Activated T-cell treated with anti-CD3 and anti-CD28 coated beads, Interleukin-2, amount 50 U/mL, for 72 hours (primary cell): ENCODE data around the gene CRABP2. TPM values are rescaled to one million over a fixed set of nuclear protein-coding genes. Genes with fewer than 3 reads are reported as not detected.
A peak's percentile ranks its signal among the peaks of the same experiment; 100 is the strongest.

ENCODE experiments used
- ATAC-seq, 2 donors: fragments of 150-1000 bp; cut with Tn5 transposase; replicated peaks in 1 of 2; 2 replicates each; pipeline ENCODE4 v1.10.0; 2021; ENCODE audit warnings: moderate library complexity in 2 of 2, mild to moderate bottlenecking in 1 of 2
- DNase-seq, 2 donors: peaks; one replicate each; pipeline ENCODE4 v3.0.0; 2021 to 2022; ENCODE audit warnings: mixed read lengths in 1 of 2
- H3K27ac Mint-ChIP-seq: one replicate; pipeline ENCODE4 v1.8.0; 2022; ENCODE audit warnings: mild to moderate bottlenecking, moderate library complexity, mixed read lengths
- H3K27me3 Mint-ChIP-seq: one replicate; pipeline ENCODE4 v1.8.0; 2022; ENCODE audit warnings: low read depth, mixed read lengths
- H3K36me3 Mint-ChIP-seq, 2 donors: one replicate each; pipeline ENCODE4 v1.8.0; 2022; ENCODE audit warnings: mixed read lengths in 2 of 2, mild to moderate bottlenecking in 1 of 2; ENCODE audit not compliant: insufficient read depth in 2 of 2
- H3K4me1 Mint-ChIP-seq: one replicate; pipeline ENCODE4 v1.8.0; 2022; ENCODE audit warnings: low read depth, mixed read lengths
- H3K4me3 Mint-ChIP-seq, 2 donors: one replicate each; pipeline ENCODE4 v1.8.0; 2022; ENCODE audit warnings: mild to moderate bottlenecking in 2 of 2, mixed read lengths in 2 of 2, moderate library complexity in 2 of 2
- H3K9me3 Mint-ChIP-seq, 2 donors: one replicate each; pipeline ENCODE4 v1.8.0; 2022; ENCODE audit warnings: mixed read lengths in 2 of 2
- total RNA-seq, 2 donors: library from RNA; stranded (reverse); gene quantifications; one replicate each; pipeline ENCODE4 v1.2.3, GENCODE V29; 2022

Gene CRABP2
- total RNA-seq, 2 donors from 2014 or later = 2.5 TPM

- H3K27me3 Mint-ChIP-seq = peaks cover under 1% of the 10 kb centered on the region
- no peaks in the 10 kb centered on the region for H3K9me3 Mint-ChIP-seq
- no peaks in the 10 kb centered on the region for H3K4me1 Mint-ChIP-seq
- DNase-seq = no peak
- H3K4me3 Mint-ChIP-seq = no peak overlapping the region
- H3K27ac Mint-ChIP-seq = no peak overlapping the region
- peaks cover 0 to 1% of the 10 kb centered on the region in 2 donors for H3K36me3 Mint-ChIP-seq
- no peak for ATAC-seq
Observed at GRCh38 chr1:156712626-156713025, 7.2 kb upstream of the CRABP2 start.

DNA sequence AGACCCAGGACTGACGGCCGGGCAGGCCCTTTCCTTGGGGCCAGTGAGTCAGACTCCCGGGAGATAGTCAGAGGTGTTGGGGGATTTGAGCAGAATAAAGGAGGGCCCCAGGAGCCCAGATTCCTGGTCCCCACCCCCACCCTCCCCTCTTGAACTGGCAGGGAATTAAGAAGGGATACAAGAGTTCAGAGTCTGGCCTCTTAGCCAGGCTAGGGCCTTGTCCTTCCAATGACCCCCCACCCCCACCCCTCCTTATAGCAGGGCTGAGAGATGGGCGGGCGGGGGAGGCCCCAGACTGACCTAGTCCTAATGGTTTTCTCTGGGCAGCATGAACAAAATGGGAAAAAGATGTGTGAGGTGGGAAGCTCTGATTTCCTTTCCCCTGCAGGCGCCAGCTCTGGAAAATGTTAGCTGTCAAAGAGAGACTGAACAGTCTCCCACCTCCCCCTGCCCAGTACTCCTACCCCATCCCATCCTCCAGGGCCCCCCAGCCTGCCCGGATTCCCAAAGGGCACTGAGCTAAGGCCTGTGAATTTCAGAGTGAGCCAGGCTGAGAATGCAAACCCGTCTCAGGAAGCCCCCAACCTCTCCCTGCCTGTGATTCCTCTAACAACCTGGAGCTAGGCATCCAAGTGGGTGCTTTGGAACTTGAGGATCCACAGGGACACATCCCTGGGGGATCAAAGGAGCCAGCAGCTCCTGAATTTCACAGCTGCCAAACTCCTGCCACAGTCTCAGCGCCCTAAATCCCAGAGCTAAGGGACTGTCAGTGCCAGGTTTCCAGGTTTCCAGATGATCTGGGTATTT lies 5.8 kb upstream of the CRABP2 start:
- H3K9me3 Mint-ChIP-seq = no peaks in the 10 kb centered on the region
- peaks cover 13% of the 10 kb centered on the region for H3K27me3 Mint-ChIP-seq
- ATAC-seq = no peak
- no peak for DNase-seq
- H3K4me1 Mint-ChIP-seq = peaks cover 7% of the 10 kb centered on the region
- no peak overlapping the region for H3K4me3 Mint-ChIP-seq
- no peaks in the 10 kb centered on the region for H3K36me3 Mint-ChIP-seq
- no peak overlapping the region for H3K27ac Mint-ChIP-seq

DNA sequence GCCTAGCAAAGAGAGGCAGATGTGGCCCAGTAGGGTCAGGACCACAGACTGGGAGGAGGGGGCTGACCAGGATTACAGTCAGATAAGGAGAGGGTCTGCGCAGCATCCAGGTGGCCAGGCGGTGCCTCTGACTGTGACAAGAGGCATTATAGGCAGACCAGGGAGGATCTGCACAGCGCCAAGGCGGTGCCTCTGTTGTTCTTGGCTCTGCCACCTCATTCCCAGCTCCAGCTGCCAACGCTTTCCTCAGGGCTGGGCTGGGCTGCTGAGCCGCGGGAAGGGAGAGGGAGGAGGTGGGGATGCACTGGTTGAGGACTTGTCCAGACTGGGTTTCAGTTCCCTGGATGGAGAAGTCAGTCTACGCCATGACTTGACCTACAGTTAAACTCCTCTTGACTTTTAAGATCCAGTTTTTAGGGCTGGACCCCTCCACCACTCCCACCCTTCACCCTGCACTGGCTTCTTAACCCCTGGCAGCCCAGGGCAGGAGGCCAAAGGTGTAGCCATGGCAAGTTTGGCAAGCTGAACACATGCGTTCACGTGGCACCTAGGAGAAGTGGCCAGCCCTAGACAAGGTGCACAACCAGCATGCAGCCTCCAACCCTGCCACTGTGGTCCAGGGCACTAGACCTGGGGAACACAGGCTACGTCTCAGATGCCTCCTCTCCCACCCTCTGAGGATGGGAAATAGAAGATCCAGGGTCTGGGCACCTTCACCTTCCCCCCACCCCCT lies 4.5 kb upstream of the CRABP2 start:
- ATAC-seq (no peak), DNase-seq (no peak)
- H3K4me3 Mint-ChIP-seq = no peak overlapping the region
- H3K27me3 Mint-ChIP-seq = peaks cover 24% of the 10 kb centered on the region
- H3K27ac Mint-ChIP-seq = no peak overlapping the region
- no peaks in the 10 kb centered on the region for H3K36me3 Mint-ChIP-seq
- H3K4me1 Mint-ChIP-seq = peaks cover 20% of the 10 kb centered on the region
- no peaks in the 10 kb centered on the region for H3K9me3 Mint-ChIP-seq

GRCh38 chr1:156709031-156709430 lies 3.6 kb upstream of the CRABP2 start:
- ATAC-seq (no peak), DNase-seq (no peak)
- Mint-ChIP-seq H3K9me3 (no peaks in the 10 kb centered on the region), H3K27me3 (peaks cover 33% of the 10 kb centered on the region), H3K36me3 (no peaks in the 10 kb centered on the region), H3K4me1 (peaks cover 25% of the 10 kb centered on the region), H3K4me3 (no peak overlapping the region), H3K27ac (no peak overlapping the region)

GRCh38 chr1:156708218-156708661 lies 2.9 kb upstream of the CRABP2 start:
- H3K4me1 Mint-ChIP-seq = peaks cover 25% of the 10 kb centered on the region
- peaks cover 41% of the 10 kb centered on the region for H3K27me3 Mint-ChIP-seq
- H3K36me3 Mint-ChIP-seq = no peaks in the 10 kb centered on the region
- no peaks in the 10 kb centered on the region for H3K9me3 Mint-ChIP-seq
- DNase-seq (no peak), ATAC-seq (no peak)
- H3K4me3 Mint-ChIP-seq = no peak overlapping the region
- no peak overlapping the region for H3K27ac Mint-ChIP-seq

DNA sequence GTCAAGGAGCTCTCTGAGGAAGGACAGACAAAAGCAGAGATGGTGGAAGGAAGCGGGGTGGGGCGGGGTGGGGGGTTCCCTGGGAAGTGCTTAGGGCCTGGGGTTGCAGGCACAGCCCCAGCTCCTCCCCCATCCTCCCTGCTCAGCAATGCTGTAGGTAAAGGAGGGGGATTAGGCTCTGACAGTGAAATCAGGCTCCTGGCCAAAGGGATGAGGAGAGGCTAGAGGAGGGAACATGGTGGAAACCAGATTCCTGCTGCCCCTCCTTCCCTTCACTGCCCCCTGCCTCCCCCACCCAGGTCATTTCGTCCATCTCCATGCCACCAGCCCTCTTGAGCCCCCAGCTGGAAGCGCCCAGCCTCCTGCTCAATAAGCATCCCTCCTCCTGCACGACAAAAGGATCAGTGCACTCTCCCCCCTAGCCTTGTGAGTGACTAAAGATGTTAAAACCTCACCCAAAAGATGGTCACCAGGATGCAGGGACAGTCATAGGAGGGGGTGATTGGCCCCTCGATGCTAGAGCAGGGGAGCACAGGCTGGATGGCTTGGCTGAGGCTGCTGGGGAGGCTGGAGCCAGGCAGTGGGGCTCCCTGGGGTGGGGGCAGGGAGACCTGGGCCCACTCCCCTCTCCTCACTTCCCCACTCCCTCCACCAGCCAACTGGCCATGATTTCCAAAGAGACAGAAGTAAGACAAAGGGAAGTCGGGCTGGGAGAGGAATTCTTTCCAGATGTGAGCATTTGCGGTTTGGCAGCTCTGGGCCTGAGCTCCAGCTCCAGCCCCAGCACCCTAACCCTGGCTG lies 2.2 kb upstream of the CRABP2 start:
- H3K27ac Mint-ChIP-seq = no peak overlapping the region
- H3K9me3 Mint-ChIP-seq = no peaks in the 10 kb centered on the region
- peak overlapping the region in 1 of 2 donors; percentile 95 for H3K4me3 Mint-ChIP-seq
- H3K4me1 Mint-ChIP-seq = peaks cover 25% of the 10 kb centered on the region
- H3K27me3 Mint-ChIP-seq = peaks cover 44% of the 10 kb centered on the region
- ATAC-seq (no peak), DNase-seq (no peak)
- no peaks in the 10 kb centered on the region for H3K36me3 Mint-ChIP-seq

GRCh38 chr1:156706657-156707416 lies 1.5 kb upstream of the CRABP2 start:
- peaks cover 25% of the 10 kb centered on the region for H3K4me1 Mint-ChIP-seq
- ATAC-seq = peak in 1 of 2 donors; percentile 10
- no peak overlapping the region for H3K27ac Mint-ChIP-seq

GRCh38 chr1:156705918-156706656 lies 704 bp upstream of the CRABP2 start:
- H3K36me3 Mint-ChIP-seq = no peaks in the 10 kb centered on the region
- H3K4me3 Mint-ChIP-seq = peak overlapping the region; percentile 94 to 95
- DNase-seq = peak; percentile 81 to 87
- peak; percentile 79 to 84 for ATAC-seq
- H3K27ac Mint-ChIP-seq = no peak overlapping the region
- no peaks in the 10 kb centered on the region for H3K9me3 Mint-ChIP-seq
- H3K4me1 Mint-ChIP-seq = peaks cover 28% of the 10 kb centered on the region
- peaks cover 44% of the 10 kb centered on the region for H3K27me3 Mint-ChIP-seq

More at GRCh38 chr1:156706657-156707416, 1.5 kb upstream of the CRABP2 start:
- Mint-ChIP-seq H3K36me3 (no peaks in the 10 kb centered on the region), H3K27me3 (peaks cover 44% of the 10 kb centered on the region), H3K9me3 (no peaks in the 10 kb centered on the region), H3K4me3 (peak overlapping the region; percentile 94 to 95)
- no peak for DNase-seq

DNA sequence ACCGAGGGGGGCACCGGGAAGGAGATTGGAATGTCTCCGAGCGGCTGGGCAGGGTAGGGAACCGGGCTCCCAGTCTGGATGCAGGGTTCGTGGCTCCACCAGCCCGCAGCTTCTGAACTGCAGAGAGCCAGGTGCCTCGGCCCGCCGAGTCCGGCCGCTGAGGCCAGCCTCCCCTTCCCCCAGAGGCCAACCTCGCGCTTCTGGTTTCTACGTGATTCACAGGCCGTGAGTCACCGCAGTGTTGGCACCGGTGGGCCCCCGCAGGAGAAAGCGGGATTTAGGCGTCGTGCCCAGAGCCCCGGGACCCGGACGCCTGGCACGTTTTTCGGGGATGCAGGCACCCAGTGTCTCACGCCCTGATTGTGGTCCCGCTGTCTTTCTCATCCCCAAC lies 458 bp downstream of the CRABP2 start:
- peak; percentile 62 to 70 for DNase-seq
- H3K4me3 Mint-ChIP-seq = peak overlapping the region; percentile 94 to 95
- no peaks in the 10 kb centered on the region for H3K36me3 Mint-ChIP-seq
- H3K9me3 Mint-ChIP-seq = no peaks in the 10 kb centered on the region
- peak; percentile 51 to 56 for ATAC-seq
- H3K4me1 Mint-ChIP-seq = peaks cover 33% of the 10 kb centered on the region
- H3K27me3 Mint-ChIP-seq = peaks cover 44% of the 10 kb centered on the region
- no peak overlapping the region for H3K27ac Mint-ChIP-seq

GRCh38 chr1:156704166-156704711 lies 1.1 kb downstream of the CRABP2 start:
- no peak for ATAC-seq
- H3K4me1 Mint-ChIP-seq = peaks cover 33% of the 10 kb centered on the region
- H3K27me3 Mint-ChIP-seq = peaks cover 44% of the 10 kb centered on the region
- H3K27ac Mint-ChIP-seq = no peak overlapping the region
- peak overlapping the region; percentile 61 to 95 for H3K4me3 Mint-ChIP-seq
- H3K36me3 Mint-ChIP-seq = no peaks in the 10 kb centered on the region
- H3K9me3 Mint-ChIP-seq = no peaks in the 10 kb centered on the region
- DNase-seq = no peak

DNA sequence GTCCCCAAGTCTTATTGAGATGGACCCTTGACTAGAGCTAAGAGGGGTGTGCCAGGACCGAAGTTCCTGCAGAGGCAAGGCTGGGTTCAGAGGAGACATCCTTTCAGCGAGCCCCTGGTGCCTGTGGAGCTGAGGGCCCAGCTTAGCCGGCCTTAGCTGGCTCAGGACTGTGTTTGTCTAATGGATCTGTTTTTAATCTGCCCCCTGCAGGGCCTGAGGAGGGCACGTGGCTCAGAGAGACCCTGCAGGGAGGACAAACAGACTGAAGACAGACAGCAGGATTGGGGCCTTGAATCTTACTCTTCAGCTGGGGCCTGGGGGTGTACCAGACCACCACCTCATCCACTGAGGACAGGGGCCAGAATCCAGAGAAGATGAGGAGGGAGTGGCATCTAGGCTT lies 1.6 kb downstream of the CRABP2 start:
- no peaks in the 10 kb centered on the region for H3K36me3 Mint-ChIP-seq
- no peak for DNase-seq
- peaks cover 44% of the 10 kb centered on the region for H3K27me3 Mint-ChIP-seq
- no peak for ATAC-seq
- no peaks in the 10 kb centered on the region for H3K9me3 Mint-ChIP-seq
- peak overlapping the region; percentile 37 to 95 for H3K4me3 Mint-ChIP-seq
- no peak overlapping the region for H3K27ac Mint-ChIP-seq
- H3K4me1 Mint-ChIP-seq = peaks cover 33% of the 10 kb centered on the region

- DNase-seq (no peak), ATAC-seq (no peak)
- H3K9me3 Mint-ChIP-seq = no peaks in the 10 kb centered on the region
- peaks cover 33% of the 10 kb centered on the region for H3K4me1 Mint-ChIP-seq
- H3K36me3 Mint-ChIP-seq = no peaks in the 10 kb centered on the region
- H3K27ac Mint-ChIP-seq = no peak overlapping the region
- H3K4me3 Mint-ChIP-seq = no peak overlapping the region
- H3K27me3 Mint-ChIP-seq = peaks cover 44% of the 10 kb centered on the region
Observed at GRCh38 chr1:156703336-156703735, 2.0 kb downstream of the CRABP2 start.
